Ovary (tissue), 9 donors: Measurements from ENCODE around the gene SIX5. TPM values are rescaled to one million over a fixed set of nuclear protein-coding genes. Genes with fewer than 3 reads are reported as not detected.

Experiments used
- DNase-seq, 5 donors: peaks; one replicate each; pipeline ENCODE4 v3.0.0-alpha.2; 2019 to 2020
- H3K27ac ChIP-seq, 2 donors: fragments of 200-600 bp; one replicate each; pipeline versions ENCODE4 v1.5.1 to v1.8.0; 2019 to 2022
- H3K27me3 ChIP-seq: fragments of 200-600 bp; one replicate; pipeline ENCODE4 v1.8.0; 2022
- H3K36me3 ChIP-seq: fragments of 200-600 bp; sonication (generic); one replicate; pipeline ENCODE4 v1.5.1; 2019
- H3K4me1 ChIP-seq: one replicate; pipeline ENCODE4 v1.8.1; 2013; ENCODE audit warnings: mild to moderate bottlenecking, moderate library complexity; ENCODE audit not compliant: insufficient read depth
- H3K4me3 ChIP-seq: fragments of 200-600 bp; sonication (generic); one replicate; pipeline ENCODE4 v1.5.1; 2017
- H3K9me3 ChIP-seq, 2 donors: fragments of 200-600 bp in 1 of 2; sonication (generic) in 1 of 2; one replicate each; pipeline versions ENCODE4 v1.5.1 to v1.8.1; 2013 to 2019; ENCODE audit warnings: mild to moderate bottlenecking in 1 of 2, moderate library complexity in 1 of 2
- CTCF ChIP-seq, 3 donors: fragments of 450-650 bp in 2 of 3; fragments of 200-600 bp in 1 of 3; IDR thresholded peaks; one replicate each; pipeline versions ENCODE4 v1.5.1 to v1.8.0; 2016 to 2022; ENCODE audit warnings: antibody characterized with exemption in 3 of 3, mild to moderate bottlenecking in 1 of 3
- EP300 ChIP-seq: sonication (generic); formaldehyde crosslinking; IDR thresholded peaks from one replicate; pipeline ENCODE4 v1.6.1; 2017; ENCODE audit warnings: antibody characterized with exemption
- POLR2A ChIP-seq: fragments of 450-650 bp; IDR thresholded peaks from one replicate; pipeline ENCODE4 v1.6.1; 2017; ENCODE audit warnings: antibody characterized with exemption, mild to moderate bottlenecking, moderate library complexity
- WGBS, 3 donors: extraction: QIAGEN DNeasy Blood & Tissue Kit in 1 of 3; methylation state at CpG; one replicate each; pipeline versions ENCODE4 v1.1.5 to v1.1.7; 2013 to 2017; 5-methylcytosine and 5-hydroxymethylcytosine counted together
- intact Hi-C, 4 donors: fragments of 100-400 bp; cut with DNase I; formaldehyde crosslinking; loops; one replicate each; pipeline versions ENCODE4 v1.11.0 to v1.15.1; 2022 to 2023
- polyA plus RNA-seq, 2 donors: library from polyadenylated mRNA; stranded (reverse); fragments of 200-250 nt in 1 of 2; fragments of 350-450 nt in 1 of 2; fragmentation: Illumina TruSeq in 1 of 2; extraction: RNeasy Lipid Tissue Mini Kit (QIAGEN cat#74804) in 1 of 2; gene quantifications; one replicate each; pipeline ENCODE4 v1.2.3, GENCODE V29; 2013 to 2014
- total RNA-seq, 7 donors: library from RNA; depleted of rRNA in 2 of 7; stranded (reverse); fragments of >200 nt in 2 of 7; fragmentation: NEBNext Ultra II Directional in 3 of 7; extraction: Animal tissue kit (Norgen Biotek cat#: 25700) in 3 of 7; gene quantifications; one replicate each; pipeline versions ENCODE4 v1.1.0 to v1.2.4, GENCODE V29; 2016 to 2023
- donor health status: DM: no; HTN: no; CAD: no; lungs with moderate emphysema.
- donor health status: DM: no; HTN: no; CAD: no.
- donor health status: Bipolar disorder and iron deficiency.
- donor health status: DM: yes; HTN: yes; CAD: no.
- donor health status: DM: no; HTN: no; CAD: no.
- donor health status: DM: yes; HTN: yes; CAD: no.

SIX5 gene
- total and polyA plus RNA-seq, 9 donors, result 5.4 to 64.4 (median 43.5) TPM

- Histone ChIP-seq H3K27me3 (no peaks in the 10 kb centered on the region), H3K36me3 (no peaks in the 10 kb centered on the region), H3K9me3 (no peaks in the 10 kb centered on the region), H3K4me3 (peak overlapping the region; percentile 68), H3K4me1 (peaks cover 6% of the 10 kb centered on the region), H3K27ac (peak overlapping the region in 1 of 2 donors; percentile 82)
- DNase-seq, result no peak
- TF ChIP-seq CTCF (IDR thresholded peaks at IDR 0.05) (no peak), POLR2A (no peak), EP300 (no peak)
- intact Hi-C loops, result no loop called here
- WGBS, 3 donors, result 5 to 7% (median 5%) methylated on average over 24 to 31 of the region's 31 CpGs
Measured at GRCh38 chr19:45791744-45792469, 22.9 kb upstream of the SIX5 start.

- H3K4me3 ChIP-seq, result no peak overlapping the region
- H3K27me3 ChIP-seq, result no peaks in the 10 kb centered on the region
Measured at GRCh38 chr19:45790942-45791341, 21.9 kb upstream of the SIX5 start.

GRCh38 chr19:45789035-45789786 is 20.2 kb upstream of the SIX5 start:
- DNase-seq, result no peak
- H3K4me3 ChIP-seq, result no peak overlapping the region
- TF ChIP-seq CTCF (IDR thresholded peaks at IDR 0.05) (no peak), POLR2A (no peak), EP300 (no peak)
- 79 to 81% (median 81%) methylated on average over 15 of the region's 15 CpGs for WGBS, 3 donors
- peaks cover 6% of the 10 kb centered on the region for H3K4me1 ChIP-seq
- no peaks in the 10 kb centered on the region for H3K36me3 ChIP-seq
- intact Hi-C loops, result no loop called here
- H3K27ac ChIP-seq, result no peak overlapping the region
- H3K9me3 ChIP-seq, result no peaks in the 10 kb centered on the region
- no peaks in the 10 kb centered on the region for H3K27me3 ChIP-seq

More at GRCh38 chr19:45790942-45791341, 21.9 kb upstream of the SIX5 start:
- intact Hi-C loops, result no loop called here
- H3K36me3 ChIP-seq, result no peaks in the 10 kb centered on the region
- H3K9me3 ChIP-seq, result no peaks in the 10 kb centered on the region
- no peak overlapping the region for H3K27ac ChIP-seq
- WGBS, 3 donors, result 82 to 87% (median 87%) methylated on average over 8 of the region's 8 CpGs
- TF ChIP-seq EP300 (no peak), POLR2A (no peak), CTCF (IDR thresholded peaks at IDR 0.05) (no peak)
- no peak for DNase-seq
- H3K4me1 ChIP-seq, result peaks cover 6% of the 10 kb centered on the region

- 91% methylated on average over 21 of the region's 21 CpGs for WGBS, 3 donors
- intact Hi-C loops, result no loop called here
- no peaks in the 10 kb centered on the region for H3K9me3 ChIP-seq
- H3K27me3 ChIP-seq, result no peaks in the 10 kb centered on the region
- H3K4me1 ChIP-seq, result peaks cover 7% of the 10 kb centered on the region
- no peaks in the 10 kb centered on the region for H3K36me3 ChIP-seq
- DNase-seq, result no peak
- TF ChIP-seq EP300 (no peak), CTCF (IDR thresholded peaks at IDR 0.05) (no peak), POLR2A (no peak)
- H3K27ac ChIP-seq, result no peak overlapping the region
- H3K4me3 ChIP-seq, result no peak overlapping the region
Measured at GRCh38 chr19:45786533-45786894, 17.5 kb upstream of the SIX5 start.
